Thyroid gland (tissue), 4 donors: ENCODE results near the gene FOXJ2. TPM values are rescaled to one million over a fixed set of nuclear protein-coding genes. Genes with fewer than 3 reads are reported as not detected.

ENCODE experiments used
- DNase-seq, 2 donors: peaks; one replicate each; pipeline ENCODE4 v3.0.0-alpha.2; 2019
- H3K27ac ChIP-seq, 3 donors: fragments of 200-600 bp; sonication (generic); 1 replicate in 2 of 3; 2 replicates in 1 of 3; pipeline ENCODE4 v1.5.1; 2016 to 2019; ENCODE audit warnings: mild to moderate bottlenecking in 1 of 3, moderate library complexity in 1 of 3
- H3K27me3 ChIP-seq: fragments of 200-600 bp; sonication (generic); one replicate; pipeline ENCODE4 v1.5.1; 2019
- H3K36me3 ChIP-seq, 2 donors: fragments of 200-600 bp; sonication (generic); one replicate each; pipeline ENCODE4 v1.5.1; 2016 to 2019
- H3K4me1 ChIP-seq, 2 donors: fragments of 200-600 bp; sonication (generic); one replicate each; pipeline ENCODE4 v1.5.1; 2017 to 2019
- H3K4me3 ChIP-seq, 3 donors: fragments of 200-600 bp; sonication (generic); replicated peaks in 1 of 3; 1 replicate in 2 of 3; 2 replicates in 1 of 3; pipeline ENCODE4 v1.5.1; 2016; ENCODE audit warnings: mild to moderate bottlenecking in 1 of 3
- H3K9me3 ChIP-seq: fragments of 200-600 bp; sonication (generic); one replicate; pipeline ENCODE4 v1.5.1; 2017
- CTCF ChIP-seq, 6 experiments: fragments of 200-600 bp in 3 of 6; fragments of 450-650 bp in 3 of 6; sonication (generic) in 3 of 6; IDR thresholded peaks; one replicate each; pipeline ENCODE4 v1.5.1; 2016 to 2019; ENCODE audit warnings: antibody characterized with exemption in 6 of 6, mild to moderate bottlenecking in 2 of 6, inconsistent platforms in 1 of 6, moderate library complexity in 1 of 6
- POLR2A ChIP-seq, 2 donors: fragments of 450-650 bp; IDR thresholded peaks; one replicate each; pipeline ENCODE4 v1.6.1; 2017; ENCODE audit warnings: antibody characterized with exemption in 2 of 2, mild to moderate bottlenecking in 2 of 2, moderate library complexity in 1 of 2
- WGBS, 2 donors: methylation state at CpG; one replicate each; pipeline ENCODE4 v1.1.5; 2017; 5-methylcytosine and 5-hydroxymethylcytosine counted together
- intact Hi-C: fragments of 100-400 bp; cut with DNase I; formaldehyde crosslinking; loops from one replicate; pipeline ENCODE4 v1.15.1; 2023
- total RNA-seq, 4 donors: library from RNA; depleted of rRNA; stranded (reverse); fragments of >200 nt; gene quantifications; one replicate each; pipeline ENCODE4 v1.2.3, GENCODE V29; 2016

The FOXJ2 gene
- total RNA-seq, 4 donors from 2014 or later, result 14.0 to 18.3 (median 14.9) TPM

GRCh38 chr12:8036346-8036745 lies 3.8 kb downstream of the FOXJ2 start:
- peaks cover 11% of the 10 kb centered on the region in 2 donors for H3K36me3 ChIP-seq
- H3K9me3 ChIP-seq, result no peaks in the 10 kb centered on the region
- 69 to 82% methylated on average over 8 of the region's 8 CpGs for WGBS, 2 donors
- H3K4me3 ChIP-seq, result no peak overlapping the region
- peaks cover 60% of the 10 kb centered on the region in 2 donors for H3K4me1 ChIP-seq
- TF ChIP-seq POLR2A (IDR thresholded peaks at IDR 0.05), result no peak
- no peak for TF ChIP-seq CTCF (IDR thresholded peaks at IDR 0.05)
- H3K27ac ChIP-seq, result peak overlapping the region in 2 of 3 donors; percentile 24 to 36
- intact Hi-C loops, result no loop called here
- no peaks in the 10 kb centered on the region for H3K27me3 ChIP-seq
- DNase-seq, result peak in 1 of 2 donors; percentile 18

GRCh38 chr12:8037046-8037663 lies 4.6 kb downstream of the FOXJ2 start:
- TF ChIP-seq POLR2A (IDR thresholded peaks at IDR 0.05) (no peak), CTCF (IDR thresholded peaks at IDR 0.05) (no peak)
- Histone ChIP-seq H3K27me3 (no peaks in the 10 kb centered on the region), H3K4me1 (peaks cover 56 to 60% of the 10 kb centered on the region in 2 donors), H3K9me3 (no peaks in the 10 kb centered on the region), H3K27ac (peak overlapping the region in 2 of 3 donors; percentile 0 to 36), H3K4me3 (no peak overlapping the region), H3K36me3 (peaks cover 19% of the 10 kb centered on the region in 2 donors)
- intact Hi-C loops, result no loop called here
- WGBS, 2 donors, result 30 to 35% methylated on average over 6 of the region's 6 CpGs
- DNase-seq, result no peak

GRCh38 chr12:8037947-8038346 lies 5.4 kb downstream of the FOXJ2 start:
- peaks cover 56 to 60% of the 10 kb centered on the region in 2 donors for H3K4me1 ChIP-seq
- intact Hi-C loops, result no loop called here
- H3K27ac ChIP-seq, result peak overlapping the region in 2 of 3 donors; percentile 47 to 53
- no peaks in the 10 kb centered on the region for H3K9me3 ChIP-seq
- H3K36me3 ChIP-seq, result peaks cover 26 to 27% of the 10 kb centered on the region in 2 donors
- H3K4me3 ChIP-seq, result no peak overlapping the region
- TF ChIP-seq POLR2A (IDR thresholded peaks at IDR 0.05) (no peak), CTCF (IDR thresholded peaks at IDR 0.05) (no peak)
- 74 to 82% methylated on average over 6 of the region's 6 CpGs for WGBS, 2 donors
- no peaks in the 10 kb centered on the region for H3K27me3 ChIP-seq
- DNase-seq, result no peak

- WGBS, 2 donors, result 3 to 6% methylated on average over 10 to 13 of the region's 13 CpGs
- Histone ChIP-seq H3K36me3 (peaks cover 32 to 34% of the 10 kb centered on the region in 2 donors), H3K4me1 (peaks cover 53 to 57% of the 10 kb centered on the region in 2 donors), H3K4me3 (no peak overlapping the region), H3K27ac (peak overlapping the region in 2 of 3 donors; percentile 47 to 53), H3K27me3 (no peaks in the 10 kb centered on the region), H3K9me3 (no peaks in the 10 kb centered on the region)
- no peak for TF ChIP-seq CTCF (IDR thresholded peaks at IDR 0.05)
- peak in 1 of 2 donors; percentile 54 for TF ChIP-seq POLR2A (IDR thresholded peaks at IDR 0.05)
- peak; percentile 92 to 93 for DNase-seq
- intact Hi-C loops, result no loop called here
Measured at GRCh38 chr12:8038659-8039114, 6.2 kb downstream of the FOXJ2 start.

- no peak for DNase-seq
- no peaks in the 10 kb centered on the region for H3K9me3 ChIP-seq
- H3K36me3 ChIP-seq, result peaks cover 49 to 52% of the 10 kb centered on the region in 2 donors
- no peaks in the 10 kb centered on the region for H3K27me3 ChIP-seq
- H3K27ac ChIP-seq, result no peak overlapping the region
- intact Hi-C loops, result no loop called here
- 83 to 100% methylated on average over 1 of the region's 1 CpG for WGBS, 2 donors
- H3K4me1 ChIP-seq, result peaks cover 32 to 35% of the 10 kb centered on the region in 2 donors
- H3K4me3 ChIP-seq, result no peak overlapping the region
- TF ChIP-seq POLR2A (IDR thresholded peaks at IDR 0.05), result no peak
- TF ChIP-seq CTCF (IDR thresholded peaks at IDR 0.05), result no peak
Measured at GRCh38 chr12:8040791-8041190, 8.3 kb downstream of the FOXJ2 start.
